B cell (primary cell): ENCODE results near the gene SLC2A1. TPM values are rescaled to one million over a fixed set of nuclear protein-coding genes. Genes with fewer than 3 reads are reported as not detected.
A peak's percentile ranks its signal among the peaks of the same experiment; 100 is the strongest.

ENCODE experiments used
- ATAC-seq: fragments of 200-7000 bp; cut with Tn5 transposase; one replicate; pipeline ENCODE4 v1.10.0; 2021; ENCODE audit warnings: low read depth, mild to moderate bottlenecking, moderate number of reproducible peaks, moderate library complexity
- CTCF ChIA-PET: fragments of 350-600 bp; sonication (Branson Sonifier 250); formaldehyde crosslinking; loops from one replicate; lab custom pipeline; 2021; ENCODE audit warnings: antibody characterized with exemption, inconsistent platforms; lab: Charles Lee
- POLR2A ChIA-PET: fragments of 350-600 bp; sonication (Branson Sonifier 250); formaldehyde crosslinking; loops from one replicate; lab custom pipeline; 2021; ENCODE audit warnings: antibody characterized with exemption; lab: Charles Lee
- DNase-seq: peaks from one replicate; pipeline ENCODE4 v3.0.0; 2013
- H2AFZ ChIP-seq: 2 replicates; pipeline ENCODE4 v1.6.1; 2012; ENCODE audit warnings: mild to moderate bottlenecking, low read depth, low read length; ENCODE audit not compliant: insufficient read depth, poor library complexity, severe bottlenecking
- H3K27ac ChIP-seq, 2 donors: 1 replicate in 1 of 2; 2 replicates in 1 of 2; pipeline ENCODE4 v1.5.1; 2012 to 2013; ENCODE audit warnings: low read length in 2 of 2, mild to moderate bottlenecking in 2 of 2, moderate library complexity in 1 of 2
- H3K27me3 ChIP-seq, 4 experiments: fragments of 200-600 bp in 1 of 4; sonication (generic) in 1 of 4; replicated peaks in 1 of 4; 1 replicate in 2 of 4; 2 replicates in 2 of 4; pipeline versions ENCODE4 v1.6.1 to v1.7.0; 2013 to 2016; ENCODE audit warnings: low read length in 3 of 4, mild to moderate bottlenecking in 2 of 4, mixed read lengths in 1 of 4, moderate library complexity in 1 of 4; ENCODE audit not compliant: insufficient read depth in 4 of 4, control insufficient read depth in 3 of 4; ENCODE audit errors: control extremely low read depth in 1 of 4
- H3K36me3 ChIP-seq, 2 experiments: replicated peaks in 1 of 2; 1 replicate in 1 of 2; 2 replicates in 1 of 2; pipeline versions ENCODE4 v1.6.1 to v1.7.1; 2013; ENCODE audit warnings: low read length in 1 of 2; ENCODE audit not compliant: insufficient read depth in 2 of 2, control insufficient read depth in 1 of 2; ENCODE audit errors: control extremely low read depth in 1 of 2, extremely low read depth in 1 of 2
- H3K4me1 ChIP-seq, 2 donors: fragments of 200-600 bp in 1 of 2; sonication (generic) in 1 of 2; 1 replicate in 1 of 2; 2 replicates in 1 of 2; pipeline versions ENCODE4 v1.5.1 to v1.6.1; 2013 to 2017; ENCODE audit warnings: low read length in 2 of 2; ENCODE audit not compliant: control insufficient read depth in 2 of 2, insufficient read depth in 2 of 2
- H3K4me2 ChIP-seq: replicated peaks from 2 replicates; pipeline ENCODE3; 2012; ENCODE audit warnings: mild to moderate bottlenecking, low read depth, low read length; ENCODE audit not compliant: poor library complexity, severe bottlenecking
- H3K4me3 ChIP-seq, 5 experiments: fragments of 200-600 bp in 1 of 5; sonication (generic) in 1 of 5; 1 replicate in 3 of 5; 2 replicates in 2 of 5; pipeline versions ENCODE4 v1.5.1 to v1.7.0; 2011 to 2016; ENCODE audit warnings: low read length in 4 of 5, mild to moderate bottlenecking in 4 of 5, low read depth in 2 of 5, control low read depth in 1 of 5, moderate library complexity in 1 of 5; ENCODE audit not compliant: insufficient read depth in 1 of 5; ENCODE audit errors: control extremely low read depth in 1 of 5, extremely low read depth in 1 of 5
- H3K79me2 ChIP-seq: fragments of 200-600 bp; sonication (generic); one replicate; pipeline ENCODE4 v1.6.0; 2016; ENCODE audit warnings: low read length; ENCODE audit not compliant: control insufficient read depth, insufficient read depth
- H3K9ac ChIP-seq: fragments of 200-600 bp; sonication (generic); 2 replicates; pipeline ENCODE4 v1.6.1; 2017; ENCODE audit warnings: mild to moderate bottlenecking, low read length, moderate library complexity
- H3K9me3 ChIP-seq, 3 donors: one replicate each; pipeline versions ENCODE4 v1.6.1 to v1.7.1; 2013; ENCODE audit warnings: low read length in 2 of 3; ENCODE audit not compliant: control insufficient read depth in 2 of 3, insufficient read depth in 1 of 3; ENCODE audit errors: control extremely low read depth in 1 of 3
- H4K20me1 ChIP-seq: 2 replicates; pipeline ENCODE4 v1.6.0; 2012; ENCODE audit warnings: mild to moderate bottlenecking, low read length; ENCODE audit not compliant: insufficient read depth, control insufficient read depth, poor library complexity, severe bottlenecking
- H3K27ac Mint-ChIP-seq: one replicate; pipeline ENCODE4 v1.8.0; 2021; ENCODE audit warnings: mixed read lengths
- H3K27me3 Mint-ChIP-seq: one replicate; pipeline ENCODE4 v1.8.0; 2021; ENCODE audit warnings: mixed read lengths
- H3K4me1 Mint-ChIP-seq: one replicate; pipeline ENCODE4 v1.8.0; 2021; ENCODE audit warnings: mixed read lengths
- H3K4me3 Mint-ChIP-seq: one replicate; pipeline ENCODE4 v1.8.0; 2021; ENCODE audit warnings: mixed read lengths
- H3K9me3 Mint-ChIP-seq: one replicate; pipeline ENCODE4 v1.8.0; 2022; ENCODE audit warnings: mixed read lengths; ENCODE audit not compliant: insufficient read depth
- EZH2 ChIP-seq: IDR thresholded peaks from 2 replicates; pipeline ENCODE4 v1.6.1; 2012; ENCODE audit warnings: borderline replicate concordance, low read depth, mild to moderate bottlenecking, moderate library complexity, low read length; ENCODE audit not compliant: insufficient read depth, poor library complexity, severe bottlenecking
- WGBS: methylation state at CpG from one replicate; pipeline ENCODE4 v1.1.5; 2013; ENCODE audit warnings: missing lambda C conversion rate; ENCODE audit not compliant: insufficient coverage; 5-methylcytosine and 5-hydroxymethylcytosine counted together
- intact Hi-C: fragments of 100-400 bp; cut with micrococcal nuclease; formaldehyde crosslinking; loops from one replicate; pipeline ENCODE4 v1.10.0; 2022
- polyA plus RNA-seq: library from polyadenylated mRNA; depleted of rRNA; stranded (reverse); fragments of >200 nt; gene quantifications from 2 replicates; pipeline ENCODE4 v1.2.3, GENCODE V29; 2012
- total RNA-seq, 2 donors: library from RNA; stranded (reverse); fragments of 120-200 nt in 1 of 2; gene quantifications; 1 replicate in 1 of 2; 2 replicates in 1 of 2; pipeline versions ENCODE4 v1.2.3 to v1.2.4, GENCODE V29; 2013 to 2022
- TF ChIP-seq, protein P1 (sequence below): fragments of 200-600 bp; IDR thresholded peaks from one replicate; pipeline ENCODE4 v1.8.0; 2022; ENCODE audit warnings: antibody characterized with exemption, mild to moderate bottlenecking

The SLC2A1 gene
- total and polyA plus RNA-seq, 2 donors (not counting 1 experiment from before 2014, with no cell fraction given), result 223 to 240 TPM

DNA sequence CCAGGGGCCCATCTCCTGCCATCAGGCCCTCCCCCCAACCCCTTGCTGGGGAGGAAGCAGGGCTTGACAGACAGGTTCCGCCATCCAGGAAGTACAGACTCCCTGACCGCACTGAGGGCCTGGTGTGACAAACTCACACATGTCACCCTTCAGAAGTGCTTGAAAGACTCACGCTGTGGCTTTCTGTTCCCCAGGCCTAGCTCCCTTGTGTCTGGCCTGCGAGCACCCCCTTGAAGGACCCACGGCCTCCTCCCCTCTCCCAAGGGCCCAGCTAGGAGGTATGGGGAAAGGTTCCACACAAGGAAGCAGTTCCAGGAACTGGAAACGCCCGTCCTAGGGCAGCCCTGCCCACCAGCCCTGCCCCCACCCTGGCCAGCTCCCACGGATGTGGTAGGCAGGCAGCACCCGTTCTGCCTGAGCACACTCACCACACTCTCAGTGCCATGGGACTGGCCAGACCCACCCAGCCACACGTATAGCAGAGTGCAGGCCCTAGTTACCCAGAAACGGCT is 26.7 kb downstream of the SLC2A1 start:
- no peaks in the 10 kb centered on the region for H3K9me3 Mint-ChIP-seq
- H3K36me3 ChIP-seq, result peaks cover 3 to 78% of the 10 kb centered on the region in 2 experiments
- POLR2A ChIA-PET, result interaction anchor here (0.7 to 2.4 kb wide), 10 partner anchors 8 to 240 kb away, joined by 3 to 116 read pairs (median 8); partner anchors contain the start of genes CFAP57, EBNA1BP2, SLC2A1 and ZNF691

More for the DNA sequence above, 26.7 kb downstream of the SLC2A1 start:
- peak overlapping the region; percentile 86 for H3K4me3 Mint-ChIP-seq
- Histone ChIP-seq H3K27ac (peak overlapping the region; percentile 84 to 97), H4K20me1 (peaks cover 58% of the 10 kb centered on the region), H3K4me2 (peak overlapping the region; percentile 79), H3K9me3 (no peaks in the 10 kb centered on the region), H3K9ac (peak overlapping the region; percentile 52), H3K27me3 (no peaks in the 10 kb centered on the region), H3K4me3 (peak overlapping the region in 4 of 5 experiments; percentile 11 to 42 (median 28)), H3K79me2 (peaks cover 80% of the 10 kb centered on the region), H3K4me1 (peaks cover 62 to 74% of the 10 kb centered on the region in 2 donors), H2AFZ (no peak overlapping the region)
- no peaks in the 10 kb centered on the region for H3K27me3 Mint-ChIP-seq
- intact Hi-C loops, result loop anchor here (1.0 kb wide), 3 partner anchors 8 to 240 kb away; partner anchors contain the start of genes CFAP57, EBNA1BP2 and SLC2A1
- DNase-seq, result peak; percentile 91
- CTCF ChIA-PET, result interaction anchor here (1.0 to 2.4 kb wide), 14 partner anchors 9 to 165 kb away, joined by 3 to 32 read pairs (median 6); partner anchors contain the start of genes C1orf50 and P3H1
- peak; percentile 75 for ATAC-seq
- peaks cover 85% of the 10 kb centered on the region for H3K4me1 Mint-ChIP-seq
- under 1% methylated on average over 8 of the region's 11 CpGs for WGBS
- H3K27ac Mint-ChIP-seq, result peak overlapping the region; percentile 97
- TF ChIP-seq, protein P1, sequence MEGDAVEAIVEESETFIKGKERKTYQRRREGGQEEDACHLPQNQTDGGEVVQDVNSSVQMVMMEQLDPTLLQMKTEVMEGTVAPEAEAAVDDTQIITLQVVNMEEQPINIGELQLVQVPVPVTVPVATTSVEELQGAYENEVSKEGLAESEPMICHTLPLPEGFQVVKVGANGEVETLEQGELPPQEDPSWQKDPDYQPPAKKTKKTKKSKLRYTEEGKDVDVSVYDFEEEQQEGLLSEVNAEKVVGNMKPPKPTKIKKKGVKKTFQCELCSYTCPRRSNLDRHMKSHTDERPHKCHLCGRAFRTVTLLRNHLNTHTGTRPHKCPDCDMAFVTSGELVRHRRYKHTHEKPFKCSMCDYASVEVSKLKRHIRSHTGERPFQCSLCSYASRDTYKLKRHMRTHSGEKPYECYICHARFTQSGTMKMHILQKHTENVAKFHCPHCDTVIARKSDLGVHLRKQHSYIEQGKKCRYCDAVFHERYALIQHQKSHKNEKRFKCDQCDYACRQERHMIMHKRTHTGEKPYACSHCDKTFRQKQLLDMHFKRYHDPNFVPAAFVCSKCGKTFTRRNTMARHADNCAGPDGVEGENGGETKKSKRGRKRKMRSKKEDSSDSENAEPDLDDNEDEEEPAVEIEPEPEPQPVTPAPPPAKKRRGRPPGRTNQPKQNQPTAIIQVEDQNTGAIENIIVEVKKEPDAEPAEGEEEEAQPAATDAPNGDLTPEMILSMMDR, result no peak
- TF ChIP-seq EZH2, result no peak
